Liver (tissue), 9 donors: Measurements from ENCODE around the gene ACTL7B. TPM values are rescaled to one million over a fixed set of nuclear protein-coding genes. Genes with fewer than 3 reads are reported as not detected.

Experiments
- DNase-seq: peaks from one replicate; pipeline ENCODE4 v3.0.0-alpha.2; 2017; ENCODE audit warnings: low spot score
- H3K27ac ChIP-seq, 2 donors: one replicate each; pipeline ENCODE4 v1.7.0; 2013; ENCODE audit warnings: inconsistent platforms in 2 of 2, low read length in 2 of 2, control low read depth in 1 of 2, low read depth in 1 of 2, mild to moderate bottlenecking in 1 of 2
- H3K27me3 ChIP-seq, 4 donors: one replicate each; pipeline versions ENCODE4 v1.6.1 to v1.7.0; 2013; ENCODE audit warnings: low read length in 3 of 4, inconsistent platforms in 1 of 4, mild to moderate bottlenecking in 1 of 4, moderate library complexity in 1 of 4; ENCODE audit not compliant: control insufficient read depth in 4 of 4, insufficient read depth in 4 of 4
- H3K36me3 ChIP-seq, 4 donors: one replicate each; pipeline versions ENCODE4 v1.6.1 to v1.7.0; 2013; ENCODE audit warnings: low read length in 3 of 4, mild to moderate bottlenecking in 3 of 4, low read depth in 1 of 4, moderate library complexity in 1 of 4; ENCODE audit not compliant: control insufficient read depth in 4 of 4, insufficient read depth in 3 of 4
- H3K4me1 ChIP-seq, 4 donors: one replicate each; pipeline versions ENCODE4 v1.6.1 to v1.7.0; 2013; ENCODE audit warnings: low read length in 3 of 4, mild to moderate bottlenecking in 3 of 4, moderate library complexity in 1 of 4; ENCODE audit not compliant: control insufficient read depth in 4 of 4, insufficient read depth in 4 of 4
- H3K4me3 ChIP-seq, 3 donors: one replicate each; pipeline versions ENCODE4 v1.6.1 to v1.7.0; 2013; ENCODE audit warnings: low read length in 3 of 3, control low read depth in 1 of 3, low read depth in 1 of 3, mild to moderate bottlenecking in 1 of 3
- H3K9ac ChIP-seq, 2 donors: one replicate each; pipeline ENCODE4 v1.7.0; 2013; ENCODE audit warnings: low read length in 2 of 2, mild to moderate bottlenecking in 2 of 2, moderate library complexity in 2 of 2, control low read depth in 1 of 2, low read depth in 1 of 2
- H3K9me3 ChIP-seq, 4 donors: one replicate each; pipeline versions ENCODE4 v1.6.1 to v1.7.0; 2013; ENCODE audit warnings: low read length in 3 of 4; ENCODE audit not compliant: control insufficient read depth in 4 of 4
- CTCF ChIP-seq: fragments of 150-350 bp; IDR thresholded peaks from 2 replicates; pipeline ENCODE4 v1.5.1; 2017; ENCODE audit warnings: improper control_type of control experiment, low read depth, low read length; ENCODE audit not compliant: missing input control
- FOXA2 ChIP-seq: IDR thresholded peaks from 2 replicates; pipeline ENCODE4 v1.6.1; 2016; ENCODE audit warnings: antibody characterized with exemption
- HNF4A ChIP-seq, 2 donors: conservative IDR thresholded peaks; 2 replicates each; pipeline ENCODE4 v1.6.1; 2016; ENCODE audit warnings: antibody characterized with exemption in 2 of 2, mild to moderate bottlenecking in 2 of 2
- HNF4G ChIP-seq: IDR thresholded peaks from 2 replicates; pipeline ENCODE4 v1.6.1; 2016; ENCODE audit warnings: antibody characterized with exemption
- NR2F2 ChIP-seq: IDR thresholded peaks from 2 replicates; pipeline ENCODE4 v1.6.1; 2016; ENCODE audit warnings: antibody characterized with exemption
- RAD21 ChIP-seq, 2 donors: IDR thresholded peaks; 2 replicates each; pipeline ENCODE4 v1.6.1; 2016; ENCODE audit warnings: antibody characterized with exemption in 2 of 2, mild to moderate bottlenecking in 2 of 2
- RXRA ChIP-seq, 2 donors: IDR thresholded peaks; 2 replicates each; pipeline ENCODE4 v1.6.1; 2017 to 2018; ENCODE audit warnings: antibody characterized with exemption in 2 of 2, mild to moderate bottlenecking in 1 of 2
- YY1 ChIP-seq: IDR thresholded peaks from 2 replicates; pipeline ENCODE4 v1.6.1; 2016; ENCODE audit warnings: antibody characterized with exemption, mild to moderate bottlenecking
- ZBTB33 ChIP-seq: IDR thresholded peaks from 2 replicates; pipeline ENCODE4 v1.6.1; 2016; ENCODE audit warnings: antibody characterized with exemption
- WGBS: extraction: QIAGEN DNeasy Blood & Tissue Kit; methylation state at CpG from one replicate; pipeline ENCODE4 v1.1.7; 2013; 5-methylcytosine and 5-hydroxymethylcytosine counted together
- polyA plus RNA-seq, 2 donors: library from polyadenylated mRNA; stranded (reverse) in 1 of 2; unstranded in 1 of 2; fragments of 200-250 nt in 1 of 2; fragments of >200 nt in 1 of 2; fragmentation: Nextera tagmentation in 1 of 2; extraction: Ambion mirVana in 1 of 2; gene quantifications; one replicate each; pipeline versions ENCODE4 v1.2.1 to v1.2.3, GENCODE V29; 2013 to 2015
- total RNA-seq, 2 donors: library from RNA; depleted of rRNA; stranded (reverse); fragments of >200 nt; gene quantifications; one replicate each; pipeline ENCODE4 v1.2.3, GENCODE V29; 2014
- TF ChIP-seq, protein P1 (sequence below): IDR thresholded peaks from 2 replicates; pipeline ENCODE4 v1.6.1; 2016; ENCODE audit warnings: antibody characterized with exemption
- donor health status: healthy.
- donor health status: healthy.
- donor health status: healthy.
- donor health status: healthy.
- donor health status: healthy.

ACTL7B gene
- total and polyA plus RNA-seq, 4 donors = 0.09 TPM; not detected in 3

- TF ChIP-seq ZBTB33 (peak; percentile 81), NR2F2 (peak; percentile 82), RAD21 (IDR thresholded peaks at IDR 0.05) (peak; percentile 15 to 29), FOXA2 (peak; percentile 75), HNF4A (conservative IDR thresholded peaks at IDR 0.05) (peak; percentile 89 to 93)
Observed at GRCh38 chr9:108885643-108886348, 30.0 kb upstream of the ACTL7B start (continued).

DNA sequence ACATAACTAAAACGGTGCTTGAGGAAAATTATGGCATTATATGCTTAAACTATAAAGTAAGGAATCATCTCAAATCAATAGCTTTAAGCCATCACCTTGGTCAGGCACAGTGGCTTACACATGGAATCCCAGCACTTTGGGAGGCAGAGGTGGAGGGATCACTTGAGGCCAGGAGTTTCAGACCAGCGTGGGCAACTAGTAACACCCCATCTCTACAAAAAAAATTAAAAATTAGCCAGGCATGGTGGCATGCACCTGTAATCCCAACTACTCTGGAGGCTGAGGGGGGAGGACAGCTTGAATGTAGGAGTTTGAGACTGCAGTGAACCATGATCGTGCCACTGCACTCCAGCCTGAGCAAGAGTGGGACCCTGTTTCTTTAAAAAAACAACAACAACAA, 28.9 kb upstream of the ACTL7B start:
- Histone ChIP-seq H3K27ac (no peak overlapping the region), H3K36me3 (peaks cover 3 to 10% (median 8%) of the 10 kb centered on the region in 4 donors)

DNA sequence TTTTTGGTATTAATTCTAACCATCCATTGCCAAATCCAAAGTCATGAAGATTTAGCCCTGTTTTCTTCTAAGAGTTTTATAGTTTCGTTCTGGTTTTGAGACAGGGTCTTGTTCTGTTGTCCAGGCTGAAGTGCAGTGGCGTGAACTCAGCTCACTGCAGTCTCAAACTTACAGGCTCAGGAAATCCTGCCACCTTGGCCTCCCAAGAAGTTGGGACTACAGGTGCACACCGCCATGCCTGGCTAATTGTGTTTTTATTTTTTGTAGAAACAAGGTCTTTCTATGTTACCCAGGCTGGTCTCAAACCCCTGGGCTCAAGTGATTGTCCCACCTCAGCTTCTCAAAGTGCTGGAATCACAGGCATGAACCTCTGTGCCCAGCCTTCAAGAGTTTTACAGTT, 27.3 kb upstream of the ACTL7B start:
- no peak overlapping the region for H3K27ac ChIP-seq
- 97% methylated on average over 3 of the region's 3 CpGs for WGBS
- TF ChIP-seq HNF4G = no peak
- TF ChIP-seq HNF4A (conservative IDR thresholded peaks at IDR 0.05) = no peak
- TF ChIP-seq CTCF = no peak
- TF ChIP-seq ZBTB33 = no peak
- TF ChIP-seq RAD21 (IDR thresholded peaks at IDR 0.05) = no peak
- H3K9ac ChIP-seq = no peak overlapping the region
- H3K9me3 ChIP-seq = no peaks in the 10 kb centered on the region
- H3K4me3 ChIP-seq = no peak overlapping the region
- no peaks in the 10 kb centered on the region for H3K27me3 ChIP-seq
- peaks cover 7 to 24% (median 20%) of the 10 kb centered on the region in 4 donors for H3K36me3 ChIP-seq
- H3K4me1 ChIP-seq = peaks cover 2 to 18% (median 11%) of the 10 kb centered on the region in 4 donors
- no peak for DNase-seq

More for the DNA sequence above, 28.9 kb upstream of the ACTL7B start:
- no peak overlapping the region for H3K4me3 ChIP-seq
- TF ChIP-seq RAD21 (IDR thresholded peaks at IDR 0.05) (no peak), FOXA2 (no peak), HNF4A (conservative IDR thresholded peaks at IDR 0.05) (peak in 1 of 2 donors; percentile 5), RXRA (IDR thresholded peaks at IDR 0.05) (peak in 1 of 2 donors; percentile 33), YY1 (no peak)
- TF ChIP-seq, protein P1, sequence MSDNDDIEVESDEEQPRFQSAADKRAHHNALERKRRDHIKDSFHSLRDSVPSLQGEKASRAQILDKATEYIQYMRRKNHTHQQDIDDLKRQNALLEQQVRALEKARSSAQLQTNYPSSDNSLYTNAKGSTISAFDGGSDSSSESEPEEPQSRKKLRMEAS = no peak
- no peak for DNase-seq
- H3K9me3 ChIP-seq = no peaks in the 10 kb centered on the region
- peaks cover 2 to 18% (median 11%) of the 10 kb centered on the region in 4 donors for H3K4me1 ChIP-seq
- H3K27me3 ChIP-seq = no peaks in the 10 kb centered on the region
- no peak overlapping the region for H3K9ac ChIP-seq
- 53% methylated on average over 3 of the region's 3 CpGs for WGBS
